ENCODE data around the gene ANTKMT.

ANTKMT gene

GRCh38 chr16:766008-766819, 45.3 kb downstream of the ANTKMT start:
- TF ChIP-seq RAD21 (IDR thresholded peaks at IDR 0.05; ENCODE audit: low read depth) = no peak
- no peak for TF ChIP-seq TEAD4 (IDR thresholded peaks at IDR 0.05)

- TF ChIP-seq TEAD4 (IDR thresholded peaks at IDR 0.05) = no peak
- TF ChIP-seq NFIC (IDR thresholded peaks at IDR 0.05) = no peak
- no peak for TF ChIP-seq YY1 (IDR thresholded peaks at IDR 0.05; ENCODE audit: low read depth)
- no peak for TF ChIP-seq USF1 (IDR thresholded peaks at IDR 0.05)
- no peak for TF ChIP-seq TCF12 (IDR thresholded peaks at IDR 0.05; ENCODE audit: low read depth)
- TF ChIP-seq MAX (IDR thresholded peaks at IDR 0.05) = no peak
- no peak for TF ChIP-seq EGR1 (IDR thresholded peaks at IDR 0.05)
- no peak; the same call in 1 of the 2 replicates for TF ChIP-seq ZBTB7A (IDR thresholded peaks at IDR 0.05; ENCODE audit: low read depth)
- TF ChIP-seq CEBPB (IDR thresholded peaks at IDR 0.05) = no peak
These were observed 46.1 kb downstream of the ANTKMT start for GRCh38 chr16:766820-767640.

- TF ChIP-seq YY1 (IDR thresholded peaks at IDR 0.05; ENCODE audit: low read depth) (no peak), MAX (IDR thresholded peaks at IDR 0.05) (no peak), RAD21 (IDR thresholded peaks at IDR 0.05; ENCODE audit: low read depth) (no peak), USF1 (IDR thresholded peaks at IDR 0.05) (no peak), CREB1 (IDR thresholded peaks at IDR 0.05; ENCODE audit: low read depth) (no peak), EGR1 (IDR thresholded peaks at IDR 0.05) (no peak), TAF1 (IDR thresholded peaks at IDR 0.05; ENCODE audit: low read depth) (no peak), TCF12 (IDR thresholded peaks at IDR 0.05; ENCODE audit: low read depth) (no peak), CEBPB (IDR thresholded peaks at IDR 0.05) (no peak), FOXM1 (IDR thresholded peaks at IDR 0.05; ENCODE audit: borderline replicate concordance, low read depth) (no peak), REST (IDR thresholded peaks at IDR 0.05; ENCODE audit: low read depth) (no peak), EP300 (IDR thresholded peaks at IDR 0.05; ENCODE audit: borderline replicate concordance) (no peak), NFIC (IDR thresholded peaks at IDR 0.05) (no peak), TEAD4 (IDR thresholded peaks at IDR 0.05) (no peak), ZBTB7A (IDR thresholded peaks at IDR 0.05; ENCODE audit: low read depth) (no peak)
These were observed 46.8 kb downstream of the ANTKMT start for GRCh38 chr16:767743-768235.

GRCh38 chr16:768428-768827, 47.5 kb downstream of the ANTKMT start:
- TF ChIP-seq CREB1 (IDR thresholded peaks at IDR 0.05; ENCODE audit: low read depth) = no peak
- no peak for TF ChIP-seq MAX (IDR thresholded peaks at IDR 0.05)
- 0 out of 2 replicates have a peak, but pooled peaks have one; percentile 57 for TF ChIP-seq ZBTB7A (IDR thresholded peaks at IDR 0.05; ENCODE audit: low read depth)

- TF ChIP-seq RAD21 (IDR thresholded peaks at IDR 0.05; ENCODE audit: low read depth) (no peak), MAX (IDR thresholded peaks at IDR 0.05) (no peak)
These were observed 48.3 kb downstream of the ANTKMT start for GRCh38 chr16:769184-769784.

GRCh38 chr16:769934-770333, 49.0 kb downstream of the ANTKMT start:
- no peak for TF ChIP-seq MAX (IDR thresholded peaks at IDR 0.05)
- TF ChIP-seq TCF12 (IDR thresholded peaks at IDR 0.05; ENCODE audit: low read depth) = no peak
- TF ChIP-seq CREB1 (IDR thresholded peaks at IDR 0.05; ENCODE audit: low read depth) = no peak
- TF ChIP-seq YY1 (IDR thresholded peaks at IDR 0.05; ENCODE audit: low read depth) = no peak
- no peak for TF ChIP-seq FOXM1 (IDR thresholded peaks at IDR 0.05; ENCODE audit: borderline replicate concordance, low read depth)
- TF ChIP-seq EP300 (IDR thresholded peaks at IDR 0.05; ENCODE audit: borderline replicate concordance) = no peak
- TF ChIP-seq TEAD4 (IDR thresholded peaks at IDR 0.05) = no peak
- TF ChIP-seq REST (IDR thresholded peaks at IDR 0.05; ENCODE audit: low read depth) = no peak
- TF ChIP-seq EGR1 (IDR thresholded peaks at IDR 0.05) = no peak
- no peak for TF ChIP-seq CEBPB (IDR thresholded peaks at IDR 0.05)
- TF ChIP-seq RAD21 (IDR thresholded peaks at IDR 0.05; ENCODE audit: low read depth) = no peak
- no peak for TF ChIP-seq USF1 (IDR thresholded peaks at IDR 0.05)
- no peak for TF ChIP-seq NFIC (IDR thresholded peaks at IDR 0.05)
- no peak for TF ChIP-seq TAF1 (IDR thresholded peaks at IDR 0.05; ENCODE audit: low read depth)
- TF ChIP-seq ZBTB7A (IDR thresholded peaks at IDR 0.05; ENCODE audit: low read depth) = no peak
